Fibroblast of lung (primary cell): ENCODE measurements around the gene ABO. TPM values are rescaled to one million over a fixed set of nuclear protein-coding genes. Genes with fewer than 3 reads are reported as not detected.
"Not testable (repeated sequence)": the region's sequence is repeated elsewhere in the genome, so short reads cannot be mapped to it uniquely, and the experiment has no call there.

ENCODE experiments used
- DNase-seq, 2 donors: peaks; one replicate each; pipeline versions ENCODE4 v3.0.0 to v3.0.0-alpha.2; 2010; ENCODE audit warnings: low read depth in 2 of 2
- H2AFZ ChIP-seq: 2 replicates; pipeline ENCODE4 v1.5.1; 2012; ENCODE audit warnings: low read length, control low read depth, inconsistent platforms
- H3K27ac ChIP-seq: 2 replicates; pipeline ENCODE4 v1.5.1; 2011; ENCODE audit warnings: low read length, control low read depth; ENCODE audit not compliant: insufficient read depth
- H3K27me3 ChIP-seq: 2 replicates; pipeline ENCODE4 v1.5.1; 2011; ENCODE audit warnings: mild to moderate bottlenecking, low read length; ENCODE audit not compliant: control insufficient read depth, insufficient read depth
- H3K36me3 ChIP-seq: 2 replicates; pipeline ENCODE4 v1.5.1; 2011; ENCODE audit warnings: low read length; ENCODE audit not compliant: control insufficient read depth, insufficient read depth
- H3K4me1 ChIP-seq: 2 replicates; pipeline ENCODE4 v1.5.1; 2011; ENCODE audit warnings: low read length; ENCODE audit not compliant: control insufficient read depth, insufficient read depth; ENCODE audit errors: extremely low read depth
- H3K4me2 ChIP-seq: 2 replicates; pipeline ENCODE4 v1.5.1; 2011; ENCODE audit warnings: low read length, control low read depth; ENCODE audit not compliant: insufficient read depth; ENCODE audit errors: extremely low read depth
- H3K4me3 ChIP-seq, 4 experiments: fragments of 200-600 bp in 1 of 4; sonication (generic) in 1 of 4; replicated peaks in 1 of 4; 2 replicates each; pipeline ENCODE4 v1.5.1; 2011 to 2016; ENCODE audit warnings: low read length in 4 of 4, low read depth in 3 of 4, mild to moderate bottlenecking in 3 of 4, control low read depth in 2 of 4, inconsistent platforms in 1 of 4, mixed read lengths in 1 of 4; ENCODE audit not compliant: insufficient read depth in 1 of 4; ENCODE audit errors: control extremely low read depth in 1 of 4
- H3K79me2 ChIP-seq: 2 replicates; pipeline ENCODE4 v1.5.1; 2012; ENCODE audit warnings: mild to moderate bottlenecking, low read length, inconsistent platforms; ENCODE audit not compliant: control insufficient read depth, insufficient read depth
- H3K9ac ChIP-seq: 2 replicates; pipeline ENCODE4 v1.5.1; 2011; ENCODE audit warnings: mild to moderate bottlenecking, low read length, control low read depth; ENCODE audit not compliant: insufficient read depth
- H3K9me3 ChIP-seq: 2 replicates; pipeline ENCODE4 v1.5.1; 2012; ENCODE audit warnings: low read depth, low read length; ENCODE audit not compliant: control insufficient read depth, insufficient read depth
- H4K20me1 ChIP-seq: 2 replicates; pipeline ENCODE4 v1.5.1; 2011; ENCODE audit warnings: low read length; ENCODE audit not compliant: control insufficient read depth, insufficient read depth; ENCODE audit errors: extremely low read depth
- CTCF ChIP-seq, 2 donors: IDR thresholded peaks in 1 of 2; conservative IDR thresholded peaks in 1 of 2; 1 replicate in 1 of 2; 2 replicates in 1 of 2; pipeline ENCODE4 v1.5.1; 2011 to 2012; ENCODE audit warnings: low read length in 2 of 2, control low read depth in 1 of 2, inconsistent platforms in 1 of 2, low read depth in 1 of 2, mild to moderate bottlenecking in 1 of 2
- EZH2 ChIP-seq: IDR thresholded peaks from 2 replicates; pipeline ENCODE4 v1.5.1; 2012; ENCODE audit warnings: low read length, control low read depth, mild to moderate bottlenecking; ENCODE audit errors: missing control alignments
- polyA plus RNA-seq, 2 donors: library from polyadenylated mRNA; depleted of rRNA in 1 of 2; stranded (reverse) in 1 of 2; unstranded in 1 of 2; fragments of >200 nt; gene quantifications; 2 replicates each; pipeline ENCODE4 v1.2.1, GENCODE V29; 2011 to 2012; ENCODE audit warnings: missing spikeins in 1 of 2
- total RNA-seq: library from RNA; depleted of rRNA; stranded (reverse); fragments of >200 nt; gene quantifications from 2 replicates; pipeline ENCODE4 v1.2.1, GENCODE V29; 2014

The ABO gene
- total and polyA plus RNA-seq, 2 donors (not counting 1 experiment from before 2014, with no cell fraction given), result not detected

DNA sequence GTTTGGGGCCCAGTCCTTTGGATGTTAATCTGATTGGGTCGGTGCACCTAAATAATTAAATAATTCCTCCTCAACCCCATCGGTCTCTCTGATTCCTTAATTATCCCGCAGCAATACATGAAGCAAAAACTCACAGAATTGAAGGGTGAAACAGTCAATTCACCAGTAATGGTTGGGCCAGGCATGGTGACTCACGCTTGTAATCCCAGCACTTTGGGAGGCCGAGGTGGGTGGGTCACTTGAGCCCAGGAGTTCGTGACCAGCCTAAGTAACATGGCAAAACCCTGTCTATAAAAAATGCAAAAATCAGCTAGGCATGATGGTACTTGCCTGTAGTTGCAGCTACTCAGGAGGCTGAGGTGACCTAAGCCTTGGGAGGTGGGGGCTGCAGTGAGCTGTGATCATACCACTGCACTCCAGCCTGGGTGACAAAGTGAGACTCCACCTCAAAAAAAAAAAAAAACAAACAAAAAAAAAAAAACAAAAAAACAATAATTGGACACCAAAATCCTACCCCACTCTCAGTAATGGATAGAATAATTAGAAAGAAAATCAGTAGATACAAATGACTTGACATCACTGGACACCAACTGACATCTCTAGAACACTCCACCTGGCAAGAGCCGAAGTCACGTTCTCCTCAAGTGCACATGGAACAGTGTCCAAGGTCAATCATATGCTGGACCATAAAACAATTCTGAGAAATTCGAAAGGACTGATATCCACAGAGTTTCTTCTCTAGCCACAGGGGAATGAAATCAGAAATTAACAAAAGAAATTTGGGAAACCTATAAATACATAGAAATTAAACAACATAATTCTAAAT is 5.3 kb downstream of the ABO start:
- no peak overlapping the region for H3K4me2 ChIP-seq
- TF ChIP-seq EZH2 (no peak), CTCF (conservative IDR thresholded peaks at IDR 0.05 in 1 of 2, IDR thresholded peaks at IDR 0.05 in 1 of 2; ENCODE audit: low read depth in 1 of 2, low read length in 2 of 2) (no peak)
- H2AFZ ChIP-seq, result no peak overlapping the region
- H3K27ac ChIP-seq, result no peak overlapping the region
- H3K4me3 ChIP-seq, result no peak overlapping the region
- no peaks in the 10 kb centered on the region for H3K9me3 ChIP-seq
- no peaks in the 10 kb centered on the region for H4K20me1 ChIP-seq
- DNase-seq, result no peak
- peaks cover 13% of the 10 kb centered on the region for H3K27me3 ChIP-seq
- no peak overlapping the region for H3K9ac ChIP-seq
- no peaks in the 10 kb centered on the region for H3K36me3 ChIP-seq
- H3K4me1 ChIP-seq, result no peaks in the 10 kb centered on the region
- H3K79me2 ChIP-seq, result no peaks in the 10 kb centered on the region

GRCh38 chr9:133269136-133269535 is 5.9 kb downstream of the ABO start:
- not testable (repeated sequence) for DNase-seq, H3K9ac ChIP-seq, H3K4me1 ChIP-seq, H3K4me2 ChIP-seq, H3K27me3 ChIP-seq, H2AFZ ChIP-seq, H3K4me3 ChIP-seq, H4K20me1 ChIP-seq, H3K79me2 ChIP-seq, H3K36me3 ChIP-seq, H3K27ac ChIP-seq, H3K9me3 ChIP-seq

- Histone ChIP-seq H3K27me3 (peaks cover 6% of the 10 kb centered on the region), H3K36me3 (no peaks in the 10 kb centered on the region), H3K27ac (no peak overlapping the region), H3K9me3 (no peaks in the 10 kb centered on the region), H3K4me3 (no peak overlapping the region), H3K4me2 (no peak overlapping the region), H2AFZ (no peak overlapping the region), H3K4me1 (no peaks in the 10 kb centered on the region), H3K79me2 (no peaks in the 10 kb centered on the region), H3K9ac (no peak overlapping the region), H4K20me1 (no peaks in the 10 kb centered on the region)
- DNase-seq, result no peak
- no peak for TF ChIP-seq CTCF (conservative IDR thresholded peaks at IDR 0.05 in 1 of 2, IDR thresholded peaks at IDR 0.05 in 1 of 2; ENCODE audit: low read depth in 1 of 2, low read length in 2 of 2)
- TF ChIP-seq EZH2, result no peak
Measured at GRCh38 chr9:133268335-133269056, 6.5 kb downstream of the ABO start.
